HG03469 (cell line): ENCODE results near the gene PHACTR1.

Experiments
- ATAC-seq: cut with Tn5 transposase; IDR thresholded peaks from one replicate; pipeline ENCODE4 v1.9.1; 2021; ENCODE audit warnings: mild to moderate bottlenecking, moderate library complexity, moderate number of reproducible peaks; ENCODE audit not compliant: unreplicated experiment

Gene PHACTR1

GRCh38 chr6:13247627-13248026 is 531.1 kb downstream of the PHACTR1 start:
- no peak for ATAC-seq

GRCh38 chr6:13248053-13248452 is 531.5 kb downstream of the PHACTR1 start:
- no peak for ATAC-seq

- ATAC-seq = no peak
Measured at GRCh38 chr6:13248584-13248985, 532.0 kb downstream of the PHACTR1 start.

DNA sequence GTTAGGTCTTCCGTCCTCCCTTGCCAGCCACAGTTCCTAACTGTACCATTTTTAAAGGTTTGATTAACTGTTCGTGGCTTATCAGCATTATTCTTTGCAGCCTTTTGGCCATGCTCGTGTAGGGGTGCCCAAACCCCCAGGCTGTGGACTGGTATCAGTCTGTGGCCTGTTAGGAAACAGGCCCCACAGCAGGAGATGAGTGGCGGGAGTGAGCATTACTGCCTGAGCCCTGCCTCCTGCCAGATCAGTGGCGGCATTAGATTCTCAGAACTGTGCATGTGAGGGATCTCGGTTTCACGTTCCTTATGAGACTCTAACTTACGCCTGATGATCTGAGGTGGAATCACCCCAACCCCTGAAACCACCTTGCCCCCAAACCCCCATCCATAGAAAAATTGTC is 532.4 kb downstream of the PHACTR1 start:
- no peak for ATAC-seq

DNA sequence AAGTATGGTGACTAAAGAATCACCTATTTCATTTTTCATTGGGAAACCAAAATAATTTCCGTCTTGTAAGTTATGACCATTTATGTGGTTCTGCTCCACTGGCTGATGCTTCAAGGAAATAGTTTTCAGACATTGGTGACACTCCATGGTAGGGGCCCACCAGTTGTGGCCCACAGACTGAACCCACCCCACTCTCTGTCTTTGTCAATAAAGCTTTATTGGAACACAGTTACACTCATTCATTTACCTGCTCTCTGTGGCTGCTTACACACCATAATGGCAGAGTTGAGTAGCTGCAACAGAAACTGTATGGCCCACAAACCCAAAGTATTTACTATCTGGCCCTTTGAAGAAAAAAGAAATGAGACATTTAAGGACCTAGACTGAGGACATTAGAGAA is 533.2 kb downstream of the PHACTR1 start:
- no peak for ATAC-seq

- no peak for ATAC-seq
Measured at GRCh38 chr6:13250703-13251102, 534.1 kb downstream of the PHACTR1 start.

DNA sequence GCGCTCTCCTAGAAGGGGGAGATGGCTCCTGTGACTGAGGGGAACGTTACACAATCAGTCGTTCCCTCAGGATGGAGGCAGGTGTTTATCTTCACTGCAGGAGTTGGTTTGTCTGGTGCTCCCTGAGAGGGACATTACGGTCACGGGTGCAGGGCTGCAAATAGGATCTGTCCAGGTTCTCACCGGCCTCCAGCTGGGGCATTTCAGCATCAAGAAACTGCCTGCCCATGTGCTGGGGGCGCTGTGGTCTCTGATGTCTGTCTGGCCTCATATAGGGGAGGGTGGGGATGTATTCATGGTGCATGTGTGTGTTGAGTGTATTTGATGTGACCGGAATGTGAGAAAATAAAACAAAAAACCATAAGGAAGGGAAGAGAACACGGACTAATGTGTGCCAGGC is 534.7 kb downstream of the PHACTR1 start:
- ATAC-seq = no peak

- no peak for ATAC-seq
Measured at GRCh38 chr6:13252790-13253189, 536.2 kb downstream of the PHACTR1 start.

DNA sequence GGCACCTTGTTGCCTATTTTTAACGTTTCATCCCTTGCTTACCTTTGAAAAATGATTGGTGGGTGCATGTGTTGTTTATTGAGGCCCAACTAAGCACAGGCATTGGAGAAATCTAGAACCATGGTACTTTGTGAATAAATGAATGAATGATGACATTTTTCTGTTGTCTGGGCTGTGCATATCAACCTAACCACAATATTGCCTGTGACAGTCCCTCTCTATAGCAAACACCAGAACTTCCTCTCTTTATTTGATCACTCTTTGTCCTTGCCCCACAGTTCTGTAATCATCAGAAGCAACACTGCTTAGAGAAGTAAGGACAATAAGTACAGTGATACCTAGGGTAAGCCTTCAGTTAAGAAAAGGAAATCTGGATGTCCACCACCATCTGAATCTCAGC is 536.7 kb downstream of the PHACTR1 start:
- no peak for ATAC-seq

GRCh38 chr6:13256266-13257001 is 539.9 kb downstream of the PHACTR1 start:
- ATAC-seq = no peak

DNA sequence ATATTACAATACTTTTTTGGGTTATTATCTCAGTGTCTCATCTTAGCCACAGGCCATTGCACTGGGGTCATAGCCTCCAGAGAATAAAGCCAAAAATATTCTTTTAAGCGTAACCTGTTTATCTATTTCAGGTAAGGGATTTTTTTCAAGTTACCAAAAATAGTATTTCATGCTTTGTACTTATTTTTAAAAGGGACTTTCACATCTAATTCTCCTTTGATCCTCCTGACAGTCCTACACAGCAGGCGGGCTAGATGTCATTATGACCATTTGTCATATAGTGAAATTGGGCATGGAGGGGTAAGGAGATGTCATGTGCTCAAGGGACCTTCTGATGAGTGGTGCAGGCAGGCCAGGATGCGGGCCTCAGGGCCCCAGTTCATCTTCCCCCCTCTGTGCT is 542.8 kb downstream of the PHACTR1 start:
- ATAC-seq = peak; percentile 28

DNA sequence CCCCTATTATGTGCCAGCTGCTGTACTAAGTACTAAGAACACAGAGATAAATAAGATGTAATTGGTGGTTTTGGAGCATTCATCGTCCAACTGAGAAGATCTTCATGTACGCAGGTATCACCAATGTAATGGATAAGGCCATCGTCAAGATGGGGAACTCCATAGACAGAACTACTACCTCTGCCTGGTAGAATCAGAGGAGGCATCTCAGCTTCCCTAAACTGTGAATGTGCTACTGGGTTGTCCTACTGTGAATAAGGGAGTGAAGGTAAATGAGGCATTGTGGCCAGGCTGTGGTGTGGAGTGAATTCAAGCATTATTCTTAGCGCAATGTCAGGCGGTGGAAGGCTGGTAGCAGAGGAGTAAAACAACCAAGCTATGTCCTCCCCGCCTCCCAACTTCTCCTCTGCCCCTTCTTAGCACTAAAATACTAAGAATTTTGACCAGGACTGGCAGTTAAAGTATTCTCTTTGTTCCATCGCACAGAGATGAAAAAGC is 543.6 kb downstream of the PHACTR1 start:
- ATAC-seq = no peak

DNA sequence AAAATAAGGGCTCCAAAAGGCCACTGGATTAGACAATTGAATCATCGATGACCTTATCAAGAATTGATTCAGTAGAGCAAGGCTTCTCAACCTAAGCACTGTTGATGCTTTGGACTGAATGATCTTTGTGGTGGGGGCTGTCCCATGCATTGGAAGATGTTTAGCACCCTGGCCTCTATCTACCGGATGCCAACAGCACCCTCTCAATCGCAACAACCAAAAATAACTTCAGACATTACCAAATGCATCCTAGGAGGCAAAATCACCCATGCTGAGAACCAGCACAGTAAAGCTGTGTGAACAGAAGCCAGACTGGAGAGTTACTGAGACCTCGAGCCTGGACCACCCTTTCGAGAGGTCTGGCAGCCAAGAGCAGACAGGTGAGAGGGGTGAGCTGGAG is 544.3 kb downstream of the PHACTR1 start:
- ATAC-seq = no peak

GRCh38 chr6:13261464-13261994 is 545.0 kb downstream of the PHACTR1 start:
- peak; percentile 37 for ATAC-seq

GRCh38 chr6:13262302-13263230 is 546.0 kb downstream of the PHACTR1 start:
- ATAC-seq = no peak

DNA sequence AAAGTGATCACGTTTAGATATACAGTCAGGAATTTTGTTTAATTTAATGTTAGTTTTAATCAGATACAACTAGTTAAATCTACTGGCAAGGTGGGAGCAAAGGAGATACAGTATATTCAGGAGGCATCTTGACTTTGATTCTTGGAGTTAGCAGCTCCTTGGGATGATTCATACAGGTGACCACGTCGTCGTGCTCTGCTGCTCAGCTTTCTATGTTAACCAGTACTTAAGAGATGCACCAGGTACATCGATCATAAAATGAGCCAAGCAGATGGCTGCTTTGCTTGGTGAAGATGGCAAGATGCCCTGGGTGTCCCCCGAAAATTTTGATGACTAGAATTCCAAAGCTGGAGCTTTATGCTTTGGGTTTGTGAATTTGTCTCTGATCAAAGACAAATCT is 547.1 kb downstream of the PHACTR1 start:
- ATAC-seq = no peak

DNA sequence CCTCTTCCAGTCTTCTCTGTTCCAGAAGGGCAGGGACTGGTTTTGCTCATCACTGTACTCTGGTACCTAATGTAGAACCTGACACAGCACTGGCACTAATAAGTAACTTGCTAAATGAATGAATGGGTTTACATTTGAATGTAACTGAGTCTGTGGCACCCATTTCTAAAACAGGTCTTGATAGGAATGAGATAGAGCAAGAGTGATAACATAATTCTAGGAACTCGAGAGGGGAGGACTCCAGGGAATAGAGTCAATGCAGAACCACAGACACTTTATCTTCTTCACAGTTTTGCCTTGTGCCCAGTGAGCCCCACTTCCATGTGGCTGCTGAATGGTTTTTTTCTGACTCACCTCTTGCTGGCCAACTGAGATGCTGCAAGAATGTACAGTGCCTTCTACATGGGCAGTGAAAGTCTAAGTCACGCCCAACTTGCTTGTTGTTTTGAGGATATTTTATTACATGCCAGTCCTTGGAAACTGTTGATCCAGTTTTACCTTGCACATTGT is 550.6 kb downstream of the PHACTR1 start:
- no peak for ATAC-seq

DNA sequence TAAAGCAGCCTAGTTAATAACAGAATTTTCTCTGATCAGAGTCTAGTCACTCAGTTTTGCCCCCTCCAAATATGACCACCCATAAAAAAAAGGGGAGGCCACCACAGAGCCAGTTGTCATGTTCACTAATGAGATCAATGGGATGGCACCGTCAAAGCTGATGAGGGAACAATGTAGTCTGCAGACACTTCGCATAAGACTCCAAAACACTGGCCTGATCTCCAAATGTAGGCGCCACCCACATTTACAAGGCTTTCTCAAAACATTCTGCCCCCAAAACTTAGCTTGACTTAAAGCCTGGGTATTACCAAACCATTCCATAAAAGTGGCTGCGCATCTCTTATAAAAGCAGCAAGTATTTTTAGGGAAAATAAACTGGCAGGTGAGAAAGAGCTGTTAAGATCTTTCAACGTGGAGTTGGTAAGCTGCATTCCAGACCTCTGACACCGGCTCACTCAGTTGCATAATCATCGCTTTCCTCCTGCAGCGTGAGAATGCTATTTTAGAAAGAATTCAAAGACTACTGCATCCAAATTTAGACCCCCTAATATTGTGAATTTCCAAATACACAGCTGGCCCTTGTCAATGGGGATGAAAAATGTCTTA is 552.4 kb downstream of the PHACTR1 start:
- ATAC-seq = no peak

GRCh38 chr6:13272131-13273046 is 555.8 kb downstream of the PHACTR1 start:
- peak; percentile 34 for ATAC-seq
